PFSK-1 (cell line): ENCODE measurements around the gene PARD6G.

Experiments
- FOXP2 ChIP-seq: optimal IDR thresholded peaks from 2 replicates; pipeline ENCODE3; 2011; ENCODE audit warnings: borderline replicate concordance, control low read depth, inconsistent platforms; ENCODE audit not compliant: insufficient read depth; ENCODE audit errors: extremely low read length, extremely low read depth
- POLR2AphosphoS5 ChIP-seq: IDR thresholded peaks from 2 replicates; pipeline ENCODE4 v1.6.1; 2012; ENCODE audit warnings: low read depth, mild to moderate bottlenecking, control low read depth, low read length, moderate library complexity
- REST ChIP-seq, 2 experiments: IDR thresholded peaks; 2 replicates each; pipeline versions ENCODE4 v1.6.1 to v1.8.0; 2011 to 2012; ENCODE audit warnings: low read depth in 2 of 2, low read length in 2 of 2, control low read depth in 1 of 2, inconsistent platforms in 1 of 2, mild to moderate bottlenecking in 1 of 2, moderate library complexity in 1 of 2; ENCODE audit not compliant: insufficient read depth in 1 of 2
- SIN3A ChIP-seq: IDR thresholded peaks from 2 replicates; pipeline ENCODE4 v1.6.1; 2012; ENCODE audit warnings: mild to moderate bottlenecking, low read length, moderate library complexity, borderline replicate concordance; ENCODE audit not compliant: insufficient read depth
- TAF1 ChIP-seq: IDR thresholded peaks from 2 replicates; pipeline ENCODE4 v1.6.1; 2012; ENCODE audit warnings: low read length, control low read depth, borderline replicate concordance; ENCODE audit not compliant: insufficient read depth

PARD6G gene

DNA sequence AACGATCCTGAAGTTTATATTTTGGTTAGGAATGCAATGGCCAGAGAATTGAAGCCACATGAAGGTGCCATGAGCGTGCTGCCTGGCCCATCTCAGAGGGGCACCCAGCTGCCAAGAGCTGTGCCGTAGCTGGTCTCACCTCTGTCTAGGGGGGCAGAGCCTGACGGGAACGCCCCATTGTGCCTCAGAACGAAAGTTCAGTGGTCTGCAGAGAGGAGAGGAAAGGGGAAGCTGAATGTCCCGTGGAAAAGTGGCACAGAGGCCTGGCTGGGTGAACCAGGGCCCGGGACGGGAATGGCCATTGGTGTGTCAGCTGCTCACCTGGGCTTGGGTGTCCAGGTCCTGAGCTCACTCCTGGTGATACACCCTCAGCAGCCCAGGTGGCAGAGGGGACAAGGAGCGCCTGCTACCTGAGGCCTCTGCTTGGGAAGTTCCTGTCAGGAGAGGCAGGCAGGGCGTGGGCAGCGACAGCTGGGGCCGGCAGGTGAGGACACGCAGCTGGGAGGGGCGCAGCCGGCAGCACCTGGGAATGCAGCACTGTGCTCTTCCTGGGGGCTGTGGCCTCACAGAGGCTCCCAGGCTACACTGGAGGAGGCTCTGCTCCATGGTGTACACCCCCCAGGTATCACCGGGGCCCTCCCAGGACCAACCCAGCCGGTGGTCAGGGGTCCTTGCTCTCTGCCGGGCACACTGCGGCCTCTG is 67.3 kb downstream of the PARD6G start:
- TF ChIP-seq POLR2AphosphoS5 (no peak), TAF1 (no peak), REST (IDR thresholded peaks at IDR 0.05; ENCODE audit: insufficient read depth in 1 of 2, low read depth in 2 of 2, low read length in 2 of 2) (no peak), SIN3A (no peak), FOXP2 (no peak)

GRCh38 chr18:80178935-80179818 is 68.1 kb downstream of the PARD6G start:
- TF ChIP-seq TAF1 (no peak), FOXP2 (no peak), REST (IDR thresholded peaks at IDR 0.05; ENCODE audit: insufficient read depth in 1 of 2, low read depth in 2 of 2, low read length in 2 of 2) (no peak), SIN3A (no peak), POLR2AphosphoS5 (no peak)

GRCh38 chr18:80177128-80177527 is 70.2 kb downstream of the PARD6G start:
- TF ChIP-seq POLR2AphosphoS5: no peak
- TF ChIP-seq REST (IDR thresholded peaks at IDR 0.05; ENCODE audit: insufficient read depth in 1 of 2, low read depth in 2 of 2, low read length in 2 of 2): no peak
- no peak for TF ChIP-seq TAF1
- no peak for TF ChIP-seq SIN3A
- no peak for TF ChIP-seq FOXP2

DNA sequence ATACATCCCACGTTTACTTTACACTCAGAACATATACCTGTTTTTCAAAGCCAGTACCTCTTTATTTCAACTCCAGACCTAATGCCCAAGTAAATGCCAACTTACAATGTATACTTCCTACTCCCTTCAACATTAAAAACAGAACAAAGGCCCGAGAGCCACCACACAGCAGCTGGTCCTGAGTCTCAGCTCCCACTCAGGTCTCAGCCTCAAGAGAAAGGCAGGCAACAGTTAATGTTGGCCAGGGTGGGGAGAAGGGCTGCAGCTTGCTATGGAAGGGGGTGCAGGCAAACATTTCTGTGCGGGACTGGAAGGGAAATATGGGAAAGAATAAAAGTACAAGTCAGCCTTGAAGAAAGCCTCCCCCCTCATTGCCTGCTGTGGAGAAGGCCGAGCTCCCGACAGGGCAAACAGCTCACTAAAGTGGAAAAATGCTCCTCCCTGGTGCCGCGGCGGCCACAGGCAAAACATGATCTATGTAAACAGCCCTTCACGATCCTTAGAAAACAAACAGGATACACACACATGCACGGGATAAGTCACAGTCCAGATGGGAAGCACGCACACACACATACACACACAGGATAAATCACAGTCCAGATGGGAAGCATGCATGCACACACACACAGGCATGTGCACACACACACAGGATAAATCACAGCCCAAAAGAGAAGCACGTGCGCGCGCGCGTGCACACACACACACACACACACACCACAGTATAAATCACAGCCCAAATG is 70.8 kb downstream of the PARD6G start:
- TF ChIP-seq POLR2AphosphoS5: no peak
- no peak for TF ChIP-seq SIN3A
- no peak for TF ChIP-seq REST (IDR thresholded peaks at IDR 0.05; ENCODE audit: insufficient read depth in 1 of 2, low read depth in 2 of 2, low read length in 2 of 2)
- TF ChIP-seq TAF1: no peak
- no peak for TF ChIP-seq FOXP2
